ENCODE measurements around the gene SEMA6A.

DNA sequence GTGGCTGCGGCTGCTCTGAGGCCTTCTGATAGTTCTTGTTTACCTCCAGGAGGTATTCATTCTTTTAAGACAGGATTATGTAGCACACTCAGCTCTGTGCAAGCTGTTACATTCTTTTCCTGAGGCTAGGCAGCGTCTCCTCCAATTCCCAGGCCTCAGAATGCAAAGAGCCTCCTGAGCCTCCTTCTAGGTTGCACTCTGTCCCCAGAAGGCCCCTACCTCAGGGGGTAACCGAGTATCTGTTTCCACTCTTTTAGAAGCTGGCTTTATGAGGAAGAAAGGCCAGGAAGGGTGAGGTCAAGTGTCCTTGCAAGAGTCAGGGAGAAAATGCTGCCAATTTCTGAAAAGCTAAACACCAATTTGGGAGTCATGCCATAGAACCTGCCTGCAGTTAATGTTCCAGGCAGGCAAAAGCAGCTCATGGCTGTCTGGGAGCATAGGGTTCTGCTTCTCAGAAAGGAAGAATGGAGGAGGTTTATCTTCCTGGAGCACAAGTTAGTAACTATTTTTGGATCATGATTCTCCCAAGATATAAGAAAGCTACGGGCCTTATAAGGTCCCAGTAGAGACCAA lies 178.9 kb downstream of the SEMA6A start:
- no peak for TF ChIP-seq EZH2 (IDR thresholded peaks at IDR 0.05; ENCODE audit: low read length, unreplicated experiment)
- TF ChIP-seq, protein P1, sequence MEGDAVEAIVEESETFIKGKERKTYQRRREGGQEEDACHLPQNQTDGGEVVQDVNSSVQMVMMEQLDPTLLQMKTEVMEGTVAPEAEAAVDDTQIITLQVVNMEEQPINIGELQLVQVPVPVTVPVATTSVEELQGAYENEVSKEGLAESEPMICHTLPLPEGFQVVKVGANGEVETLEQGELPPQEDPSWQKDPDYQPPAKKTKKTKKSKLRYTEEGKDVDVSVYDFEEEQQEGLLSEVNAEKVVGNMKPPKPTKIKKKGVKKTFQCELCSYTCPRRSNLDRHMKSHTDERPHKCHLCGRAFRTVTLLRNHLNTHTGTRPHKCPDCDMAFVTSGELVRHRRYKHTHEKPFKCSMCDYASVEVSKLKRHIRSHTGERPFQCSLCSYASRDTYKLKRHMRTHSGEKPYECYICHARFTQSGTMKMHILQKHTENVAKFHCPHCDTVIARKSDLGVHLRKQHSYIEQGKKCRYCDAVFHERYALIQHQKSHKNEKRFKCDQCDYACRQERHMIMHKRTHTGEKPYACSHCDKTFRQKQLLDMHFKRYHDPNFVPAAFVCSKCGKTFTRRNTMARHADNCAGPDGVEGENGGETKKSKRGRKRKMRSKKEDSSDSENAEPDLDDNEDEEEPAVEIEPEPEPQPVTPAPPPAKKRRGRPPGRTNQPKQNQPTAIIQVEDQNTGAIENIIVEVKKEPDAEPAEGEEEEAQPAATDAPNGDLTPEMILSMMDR (conservative IDR thresholded peaks at IDR 0.05; ENCODE audit: low read depth, low read length): no peak
- TF ChIP-seq EZH2phosphoT487 (IDR thresholded peaks at IDR 0.05; ENCODE audit: borderline replicate concordance, low read length): no peak

All from PC-3 (cell line).